GM18505 (cell line): ENCODE results near the gene GDI1.

Source experiments
- ATAC-seq: cut with Tn5 transposase; IDR thresholded peaks from one replicate; pipeline ENCODE4 v1.9.1; 2021; ENCODE audit not compliant: unreplicated experiment
- POLR2A ChIP-seq: IDR thresholded peaks from 4 replicates; pipeline ENCODE4 v1.6.1; 2011; ENCODE audit warnings: borderline replicate concordance; ENCODE audit not compliant: insufficient read depth, insufficient read length; ENCODE audit errors: extremely low read depth

GDI1 gene

DNA sequence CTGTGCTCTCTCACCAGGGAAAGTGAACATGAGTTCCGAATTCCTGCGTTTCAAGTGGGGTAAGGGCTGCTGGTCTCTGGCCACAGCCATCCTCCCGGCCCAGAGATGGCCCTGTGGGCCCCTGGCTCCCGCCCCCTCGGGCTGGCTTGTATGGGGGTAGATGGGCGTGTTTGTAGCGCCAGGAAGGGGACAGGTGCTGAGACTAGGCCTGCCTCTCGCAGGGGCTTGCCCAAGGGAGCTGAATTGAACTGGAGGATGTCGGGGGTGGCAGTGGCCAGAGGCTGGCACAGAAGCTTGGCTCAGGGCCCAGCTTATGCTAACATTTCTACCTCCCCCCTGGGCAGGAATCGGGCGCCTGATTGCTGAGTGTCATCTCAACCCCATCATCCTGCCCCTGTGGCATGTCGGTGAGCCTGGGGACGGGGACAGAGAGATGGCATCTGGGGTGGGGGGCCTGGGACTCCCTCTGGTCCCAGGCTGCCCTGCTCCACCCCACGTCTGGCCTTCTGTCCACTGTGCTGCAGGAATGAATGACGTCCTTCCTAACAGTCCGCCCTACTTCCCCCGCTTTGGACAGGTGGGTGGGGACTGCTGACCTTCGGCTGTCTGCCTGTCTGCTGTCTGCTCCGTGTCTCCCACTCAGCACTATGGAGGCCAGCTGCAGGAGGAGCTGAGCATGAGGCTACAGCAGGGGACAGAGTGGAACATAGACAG, 17.1 kb upstream of the GDI1 start:
- no peak for TF ChIP-seq POLR2A
- no peak for ATAC-seq

- no peak for TF ChIP-seq POLR2A
- no peak for ATAC-seq
These were observed 16.6 kb upstream of the GDI1 start for GRCh38 chrX:154420402-154420756.

DNA sequence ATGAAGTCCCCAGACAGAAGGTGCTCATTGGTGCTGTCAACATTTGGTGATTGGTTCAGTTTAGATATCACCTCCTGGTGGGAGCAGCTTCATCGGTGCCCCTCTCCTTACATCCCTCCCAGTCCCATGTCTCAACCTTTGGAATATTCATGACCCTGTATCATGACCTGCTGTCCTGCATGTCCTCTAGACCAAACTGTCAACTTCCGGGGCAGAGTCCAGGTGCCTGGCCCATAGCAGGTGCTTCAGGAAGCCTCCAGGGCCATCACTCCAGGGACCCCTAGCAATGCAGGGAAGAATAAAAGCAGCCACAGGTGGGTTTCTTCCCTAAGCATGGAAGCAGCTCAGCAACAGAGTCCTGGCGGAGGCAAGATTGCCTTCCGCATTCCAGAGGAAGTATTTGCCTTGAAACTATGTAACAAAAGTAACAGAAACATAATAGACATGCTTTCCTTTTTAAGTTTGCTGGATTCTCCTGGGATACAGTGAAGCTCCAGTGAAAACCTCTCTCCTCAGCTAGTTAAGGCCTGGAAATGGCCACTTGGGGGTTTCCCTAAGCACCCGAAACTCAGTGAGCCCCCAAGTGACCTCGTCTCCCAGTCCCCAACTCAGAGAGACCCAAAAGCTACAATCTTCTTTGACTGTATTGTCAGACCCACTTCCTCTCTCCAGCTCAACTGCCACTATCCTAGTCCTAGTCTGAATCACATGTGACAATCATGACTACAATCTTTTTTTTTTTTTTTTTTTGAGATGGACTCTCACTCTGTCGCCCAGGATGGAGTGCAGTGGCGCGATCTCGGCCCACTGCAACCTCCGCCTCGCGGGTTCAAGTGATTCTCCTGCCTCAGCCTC, 9.8 kb upstream of the GDI1 start:
- no peak for ATAC-seq

DNA sequence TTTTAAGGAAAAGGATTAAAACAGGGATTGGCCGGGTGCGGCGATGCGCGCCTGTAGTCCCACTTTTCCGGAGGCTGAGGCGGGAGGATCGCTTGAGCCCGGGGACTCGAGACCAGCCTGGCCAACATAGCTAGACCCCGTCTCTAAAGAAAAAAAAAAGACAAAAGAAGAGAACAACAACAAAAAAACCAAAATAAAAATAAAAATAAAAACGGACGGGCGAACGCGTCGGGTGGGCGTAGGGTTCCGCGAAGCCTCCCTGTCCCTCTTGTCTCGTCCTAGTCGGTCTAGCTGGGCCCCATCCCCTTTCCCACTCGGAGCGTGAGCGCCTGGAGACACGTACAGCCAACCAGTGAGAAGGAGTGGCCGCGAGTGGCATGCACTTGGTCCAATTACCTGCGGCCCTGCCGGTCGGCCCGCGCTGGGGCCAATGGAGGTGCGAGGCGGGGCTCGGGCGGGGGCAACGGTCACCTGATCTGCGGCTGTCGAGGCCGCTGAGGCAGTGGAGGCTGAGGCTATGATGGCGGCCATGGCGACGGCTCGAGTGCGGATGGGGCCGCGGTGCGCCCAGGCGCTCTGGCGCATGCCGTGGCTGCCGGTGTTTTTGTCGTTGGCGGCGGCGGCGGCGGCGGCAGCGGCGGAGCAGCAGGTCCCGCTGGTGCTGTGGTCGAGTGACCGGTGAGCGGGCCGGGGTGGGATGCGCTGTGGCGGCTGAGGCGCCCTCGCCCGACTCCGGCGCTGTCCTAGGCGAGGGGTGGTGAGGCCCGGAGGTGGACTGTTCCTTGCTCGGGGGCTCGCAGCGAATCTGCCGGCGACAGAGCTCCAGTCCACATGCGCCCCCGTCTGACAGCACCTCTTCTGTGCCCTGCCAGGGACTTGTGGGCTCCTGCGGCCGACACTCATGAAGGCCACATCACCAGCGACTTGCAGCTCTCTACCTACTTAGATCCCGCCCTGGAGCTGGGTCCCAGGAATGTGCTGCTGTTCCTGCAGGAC, 8.5 kb upstream of the GDI1 start, which contains the start of gene ATP6AP1:
TSS of gene ATP6AP1 (plus strand) at position 502 of the 996 bp plus-strand sequence. CDS start at position 518, 16 bp downstream.
- TF ChIP-seq POLR2A: peak; percentile 50
- ATAC-seq: peak; percentile 92

More for the DNA sequence above, 9.8 kb upstream of the GDI1 start:
- no peak for TF ChIP-seq POLR2A

DNA sequence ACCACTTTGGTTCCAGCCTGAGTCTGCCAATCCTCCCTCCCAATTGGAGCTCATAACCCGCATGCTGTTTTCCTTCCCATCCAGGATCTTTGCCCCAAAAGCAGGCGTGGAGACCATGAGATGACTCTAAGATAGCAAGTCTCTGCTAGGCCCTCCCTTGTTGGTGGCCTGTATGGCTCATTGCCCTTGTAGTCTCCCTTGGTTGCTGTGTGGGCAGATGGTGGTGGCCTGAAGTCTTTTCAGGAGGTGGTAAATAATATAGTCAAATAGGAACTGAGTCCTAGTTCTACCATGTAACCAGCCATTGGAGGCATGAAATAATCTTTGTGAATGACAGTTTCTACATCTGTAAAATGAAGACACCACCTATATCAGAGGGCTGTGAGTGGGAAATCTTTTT, 7.2 kb upstream of the GDI1 start:
- TF ChIP-seq POLR2A: no peak
- no peak for ATAC-seq

DNA sequence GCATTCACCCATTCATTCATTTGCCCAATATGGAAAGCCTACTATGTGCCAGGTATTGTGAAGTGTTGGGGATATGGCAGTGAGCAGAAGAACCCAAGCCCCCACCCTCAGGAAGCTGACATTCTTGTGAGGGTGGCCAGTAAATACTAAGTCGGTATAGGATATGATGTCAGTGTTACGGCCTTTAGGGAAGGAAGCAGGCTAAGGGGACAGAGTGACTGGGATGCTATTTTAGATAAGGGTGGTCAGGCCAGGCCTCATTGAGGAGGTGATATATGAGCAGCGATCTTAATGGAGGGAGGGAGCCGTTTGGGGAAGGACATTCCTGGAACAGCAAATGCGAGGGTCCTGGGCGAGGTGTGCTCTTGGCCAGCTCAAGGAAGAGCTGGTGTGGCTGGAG, 6.5 kb upstream of the GDI1 start:
- ATAC-seq: no peak
- no peak for TF ChIP-seq POLR2A

DNA sequence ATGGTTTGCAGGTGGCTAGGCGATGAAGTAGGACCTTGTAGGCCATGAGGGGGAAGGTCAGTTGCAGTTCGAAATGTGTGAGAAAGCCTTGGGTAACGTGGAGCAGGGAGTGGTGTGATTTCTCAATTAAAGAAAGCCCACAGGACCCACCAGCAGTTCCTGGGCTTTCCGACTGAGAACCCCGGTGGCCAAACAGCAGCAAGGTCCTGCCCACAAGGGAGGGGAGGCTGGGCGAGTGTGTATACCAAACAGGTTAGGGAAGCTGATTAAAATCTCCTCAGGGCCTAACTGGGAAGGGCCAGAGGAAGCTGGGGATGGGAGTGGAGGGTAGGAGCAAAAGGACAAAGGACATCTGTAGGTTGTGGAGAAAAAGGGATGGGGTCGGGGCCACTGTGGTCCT, 6.0 kb upstream of the GDI1 start:
- no peak for TF ChIP-seq POLR2A
- ATAC-seq: no peak

DNA sequence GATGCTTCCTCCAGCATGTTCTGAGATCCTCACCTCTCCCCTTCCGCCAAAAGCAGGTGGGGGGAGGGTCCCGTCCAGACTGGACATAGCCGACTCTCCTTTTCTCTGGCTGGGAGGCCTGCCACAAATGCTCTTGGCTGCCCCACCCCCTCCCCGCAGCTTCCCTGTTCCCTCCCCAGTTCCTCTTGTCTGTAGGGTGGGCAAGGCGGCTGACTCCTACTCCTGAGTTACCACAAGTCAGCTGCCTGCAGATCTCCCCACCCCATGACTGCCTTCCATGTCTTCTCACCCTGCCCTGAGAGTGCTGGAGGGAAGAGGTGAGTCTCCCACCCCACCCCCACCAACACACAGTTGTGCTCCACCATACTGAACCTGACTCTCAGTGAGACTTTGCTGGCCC, 5.6 kb upstream of the GDI1 start:
- no peak for TF ChIP-seq POLR2A
- ATAC-seq: no peak

DNA sequence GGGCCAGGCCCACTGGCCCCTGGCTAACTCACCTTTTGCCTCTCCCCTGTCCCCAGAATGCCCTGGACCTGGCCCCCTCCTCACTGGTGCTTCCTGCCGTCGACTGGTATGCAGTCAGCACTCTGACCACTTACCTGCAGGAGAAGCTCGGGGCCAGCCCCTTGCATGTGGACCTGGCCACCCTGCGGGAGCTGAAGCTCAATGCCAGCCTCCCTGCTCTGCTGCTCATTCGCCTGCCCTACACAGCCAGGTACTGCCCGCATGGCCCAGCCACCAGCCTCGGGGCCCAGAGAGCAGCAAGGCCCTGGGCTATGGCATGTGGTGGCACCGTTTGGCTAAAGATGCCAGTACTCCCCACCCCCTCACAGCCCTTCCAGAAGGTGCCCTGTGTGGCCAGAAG, 4.7 kb upstream of the GDI1 start:
- no peak for TF ChIP-seq POLR2A
- no peak for ATAC-seq

DNA sequence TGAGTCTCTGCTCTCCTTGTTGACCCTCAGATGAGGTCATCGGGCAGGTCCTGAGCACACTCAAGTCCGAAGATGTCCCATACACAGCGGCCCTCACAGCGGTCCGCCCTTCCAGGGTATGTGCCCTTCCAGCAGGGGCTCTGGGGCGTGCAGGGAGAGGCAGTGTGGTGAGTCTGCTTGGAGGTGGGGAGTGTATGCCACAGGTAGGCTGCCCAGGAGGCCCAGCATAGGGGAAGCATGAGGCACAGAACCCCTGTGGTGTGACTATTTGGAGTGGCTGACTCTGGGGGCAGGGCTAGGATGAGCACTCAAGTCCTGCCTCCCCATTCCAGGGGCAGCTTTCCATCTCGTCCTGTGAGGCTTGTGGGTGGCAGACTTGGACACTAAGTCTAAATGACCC, 3.3 kb upstream of the GDI1 start:
- TF ChIP-seq POLR2A: no peak
- no peak for ATAC-seq

GRCh38 chrX:154434394-154435168, 2.4 kb upstream of the GDI1 start:
- ATAC-seq: no peak

DNA sequence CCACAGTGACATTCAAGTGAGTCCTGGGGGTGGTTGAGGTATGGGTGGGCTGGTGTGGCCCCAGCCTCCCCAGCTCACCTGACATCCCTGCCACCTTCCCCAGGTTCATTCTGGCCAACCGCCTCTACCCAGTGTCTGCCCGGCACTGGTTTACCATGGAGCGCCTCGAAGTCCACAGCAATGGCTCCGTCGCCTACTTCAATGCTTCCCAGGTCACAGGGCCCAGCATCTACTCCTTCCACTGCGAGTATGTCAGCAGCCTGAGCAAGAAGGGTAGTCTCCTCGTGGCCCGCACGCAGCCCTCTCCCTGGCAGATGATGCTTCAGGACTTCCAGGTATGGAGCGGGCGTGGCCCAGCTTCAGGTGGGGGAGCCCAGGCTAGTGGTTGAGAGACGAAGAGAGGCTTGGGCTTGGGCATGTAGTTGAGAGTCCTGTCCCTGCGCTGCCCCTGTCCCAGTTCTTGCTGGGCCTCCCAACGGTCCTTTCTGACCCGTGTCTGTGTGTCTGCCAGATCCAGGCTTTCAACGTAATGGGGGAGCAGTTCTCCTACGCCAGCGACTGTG, 1.7 kb upstream of the GDI1 start:
- no peak for ATAC-seq
- TF ChIP-seq POLR2A: no peak

More at GRCh38 chrX:154434394-154435168, 2.4 kb upstream of the GDI1 start:
- no peak for TF ChIP-seq POLR2A
